ENCODE results near the gene TXNDC16. TPM values are rescaled to one million over a fixed set of nuclear protein-coding genes. Genes with fewer than 3 reads are reported as not detected.

TXNDC16 gene
- total and polyA plus RNA-seq, 10 donors = 1.5 to 18.1 (median 14.9) TPM

- intact Hi-C loops (cut with DNase I; ENCODE audit: low total_unique reads) = no loop called here
- TF ChIP-seq POLR2AphosphoS5 (IDR thresholded peaks at IDR 0.05) (peak in 1 of 3 donors; percentile 39), POLR2A (IDR thresholded peaks at IDR 0.05) (no peak), CTCF (IDR thresholded peaks at IDR 0.05 in 8 of 11, conservative IDR thresholded peaks at IDR 0.05 in 3 of 11) (no peak)
- 1% methylated on average over 39 to 69 of the region's 69 CpGs for WGBS, 5 donors
- Histone ChIP-seq H3K27me3 (replicated peaks in 1 of 7) (peaks cover 0 to 16% (median 0%) of the 10 kb centered on the region in 7 donors), H3K36me3 (no peaks in the 10 kb centered on the region), H3K27ac (peak overlapping the region; percentile 20 to 96 (median 89)), H3K4me1 (peaks cover 14 to 42% (median 24%) of the 10 kb centered on the region in 6 donors), H3K9me3 (peaks cover 0 to 1% (median 0%) of the 10 kb centered on the region in 8 donors), H3K4me3 (peak overlapping the region; percentile 63 to 93 (median 76))
- DNase-seq = peak; percentile 93
Observed at GRCh38 chr14:52553002-52553670, 831 bp upstream of the TXNDC16 start.

- Histone ChIP-seq H3K36me3 (no peaks in the 10 kb centered on the region), H3K9me3 (no peaks in the 10 kb centered on the region), H3K27ac (peak overlapping the region; percentile 75 to 96 (median 92)), H3K27me3 (replicated peaks in 1 of 7) (peaks cover 0 to 16% (median 0%) of the 10 kb centered on the region in 7 donors), H3K4me1 (peaks cover 14 to 42% (median 24%) of the 10 kb centered on the region in 6 donors), H3K4me3 (peak overlapping the region; percentile 65 to 93 (median 76))
- 1 to 2% (median 1%) methylated on average over 8 of the region's 8 CpGs for WGBS, 5 donors
- intact Hi-C loops (cut with DNase I; ENCODE audit: low total_unique reads) = no loop called here
- TF ChIP-seq POLR2A (IDR thresholded peaks at IDR 0.05) (no peak), POLR2AphosphoS5 (IDR thresholded peaks at IDR 0.05) (no peak), CTCF (IDR thresholded peaks at IDR 0.05 in 8 of 11, conservative IDR thresholded peaks at IDR 0.05 in 3 of 11) (no peak)
- DNase-seq = no peak
Observed at GRCh38 chr14:52551696-52552062, 626 bp downstream of the TXNDC16 start.

GRCh38 chr14:52551205-52551604 lies 1.1 kb downstream of the TXNDC16 start:
- no peaks in the 10 kb centered on the region for H3K36me3 ChIP-seq
- H3K4me3 ChIP-seq = peak overlapping the region in 7 of 8 donors; percentile 69 to 93 (median 79)
- peaks cover 0 to 16% (median 0%) of the 10 kb centered on the region in 7 donors for H3K27me3 ChIP-seq (replicated peaks in 1 of 7)
- H3K9me3 ChIP-seq = no peaks in the 10 kb centered on the region
- peaks cover 14 to 45% (median 26%) of the 10 kb centered on the region in 6 donors for H3K4me1 ChIP-seq
- intact Hi-C loops (cut with DNase I; ENCODE audit: low total_unique reads) = no loop called here
- no peak for DNase-seq
- WGBS, 5 donors = 56 to 59% (median 58%) methylated on average over 6 of the region's 6 CpGs
- peak overlapping the region in 4 of 8 donors; percentile 87 to 96 (median 92) for H3K27ac ChIP-seq
- TF ChIP-seq POLR2A (IDR thresholded peaks at IDR 0.05) (no peak), CTCF (IDR thresholded peaks at IDR 0.05 in 8 of 11, conservative IDR thresholded peaks at IDR 0.05 in 3 of 11) (no peak), POLR2AphosphoS5 (IDR thresholded peaks at IDR 0.05) (no peak)

- H3K4me3 ChIP-seq = peak overlapping the region in 2 of 8 donors; percentile 74 to 93
- 85 to 90% (median 88%) methylated on average over 3 of the region's 3 CpGs for WGBS, 5 donors
- H3K9me3 ChIP-seq = no peaks in the 10 kb centered on the region
- TF ChIP-seq POLR2AphosphoS5 (IDR thresholded peaks at IDR 0.05) (no peak), CTCF (IDR thresholded peaks at IDR 0.05 in 8 of 11, conservative IDR thresholded peaks at IDR 0.05 in 3 of 11) (no peak), POLR2A (IDR thresholded peaks at IDR 0.05) (no peak)
- peaks cover 14 to 50% (median 29%) of the 10 kb centered on the region in 6 donors for H3K4me1 ChIP-seq
- no peaks in the 10 kb centered on the region for H3K36me3 ChIP-seq
- DNase-seq = no peak
- peak overlapping the region in 1 of 8 donors; percentile 4 for H3K27ac ChIP-seq
- intact Hi-C loops (cut with DNase I; ENCODE audit: low total_unique reads) = no loop called here
- peaks cover 0 to 16% (median 0%) of the 10 kb centered on the region in 7 donors for H3K27me3 ChIP-seq (replicated peaks in 1 of 7)
Observed at GRCh38 chr14:52550661-52551060, 1.6 kb downstream of the TXNDC16 start.

All from spleen (tissue), 11 donors.